SKM-1 (cell line): Measurements from ENCODE around the gene HMCN1.
"Not testable (repeated sequence)": the region's sequence is repeated elsewhere in the genome, so short reads cannot be mapped to it uniquely, and the experiment has no call there.

Source experiments
- DNase-seq: peaks from one replicate; lab custom pipeline; 2025; ENCODE audit not compliant: unreplicated experiment; lab: John Stamatoyannopoulos, UW

The HMCN1 gene

DNA sequence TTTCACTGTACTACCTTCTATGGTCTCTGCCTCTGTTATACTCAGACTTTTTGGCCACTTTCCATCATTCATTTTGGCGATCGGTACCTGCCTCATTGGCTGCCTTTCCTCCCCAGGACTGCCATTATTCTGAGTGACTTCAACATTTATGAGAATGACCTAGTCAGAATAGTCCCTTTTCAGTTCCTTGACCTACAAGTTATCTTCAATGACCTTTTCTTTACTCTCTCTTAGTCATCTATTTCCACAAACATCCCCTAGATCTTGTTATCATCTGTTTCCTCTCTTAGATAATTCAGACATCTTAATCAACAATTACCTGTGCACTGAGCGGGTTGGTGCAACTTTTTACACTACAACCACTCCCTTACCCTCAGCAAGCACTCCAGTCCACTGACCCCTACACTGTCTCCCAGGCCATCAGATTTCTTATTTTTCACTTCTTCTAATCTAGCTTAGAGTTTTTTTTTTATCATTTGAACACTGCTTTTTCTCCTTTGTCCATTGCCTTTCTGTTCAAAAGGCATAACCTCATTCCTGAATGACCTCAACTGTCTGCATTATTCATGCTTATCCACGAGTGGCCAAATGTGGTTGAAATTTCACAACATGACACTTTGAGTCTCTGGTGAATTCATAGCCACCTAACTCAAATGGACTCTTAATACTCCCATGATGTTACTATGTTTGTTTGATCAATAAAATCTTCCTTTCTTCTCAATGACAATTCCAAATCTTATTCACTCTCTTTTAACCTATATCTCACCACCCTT is 112.7 kb downstream of the HMCN1 start:
- DNase-seq = no peak

DNA sequence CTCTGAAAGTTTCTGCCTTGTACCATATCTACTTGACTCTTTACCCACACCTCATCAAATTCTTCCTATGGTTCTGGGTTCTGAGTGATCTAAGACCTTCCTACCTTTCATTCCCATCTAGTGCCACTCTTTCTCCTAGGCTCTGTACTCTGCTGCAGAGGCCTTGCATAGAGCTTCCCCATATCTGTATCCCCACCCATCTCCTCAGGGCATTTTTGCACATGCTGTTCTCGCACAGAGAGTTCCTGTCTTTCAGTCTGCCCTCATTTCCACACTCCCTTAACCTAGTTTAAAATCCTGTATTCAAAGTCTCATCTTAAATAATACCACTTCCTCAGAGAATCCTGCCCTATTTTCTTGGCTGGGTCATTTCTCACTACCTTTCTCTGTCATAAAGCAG is 114.8 kb downstream of the HMCN1 start:
- DNase-seq = no peak

DNA sequence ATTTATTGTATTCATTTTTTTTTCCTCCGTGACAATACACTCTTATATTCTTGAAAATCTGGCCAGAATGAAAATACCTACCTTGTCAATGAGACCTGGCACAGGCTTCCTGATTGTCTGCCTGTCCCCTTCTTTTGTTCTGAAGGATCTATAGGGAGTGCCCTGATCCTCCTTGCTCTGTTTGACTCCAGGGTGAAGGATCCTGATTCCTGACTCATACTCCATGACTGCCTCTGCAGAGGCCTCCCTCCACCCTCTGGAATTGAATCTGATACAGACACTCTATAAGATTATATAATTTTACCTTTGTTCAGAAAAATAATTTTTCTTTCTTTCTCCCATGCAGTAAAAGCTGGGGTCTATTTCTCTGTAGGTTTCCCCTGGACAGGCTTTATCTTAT is 116.2 kb downstream of the HMCN1 start:
- no peak for DNase-seq

DNA sequence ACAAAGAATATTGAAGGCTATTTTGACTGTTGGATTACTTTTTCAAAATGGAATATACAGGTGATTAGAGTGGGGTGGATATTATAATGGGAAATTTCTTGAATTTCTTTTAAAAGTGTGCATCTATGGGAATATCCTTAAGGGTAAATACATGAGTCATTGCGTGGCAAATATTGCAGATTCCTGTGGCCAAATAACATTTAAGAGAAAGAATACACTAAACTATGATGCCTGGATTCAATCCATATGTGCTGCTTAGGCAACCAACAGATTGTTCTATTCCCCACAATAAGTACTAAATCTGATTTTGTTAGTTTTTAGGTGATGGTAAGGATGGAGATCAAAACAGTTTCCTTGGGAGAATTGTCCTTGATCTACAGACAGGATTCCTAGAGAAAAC is 119.5 kb downstream of the HMCN1 start:
- DNase-seq = no peak

DNA sequence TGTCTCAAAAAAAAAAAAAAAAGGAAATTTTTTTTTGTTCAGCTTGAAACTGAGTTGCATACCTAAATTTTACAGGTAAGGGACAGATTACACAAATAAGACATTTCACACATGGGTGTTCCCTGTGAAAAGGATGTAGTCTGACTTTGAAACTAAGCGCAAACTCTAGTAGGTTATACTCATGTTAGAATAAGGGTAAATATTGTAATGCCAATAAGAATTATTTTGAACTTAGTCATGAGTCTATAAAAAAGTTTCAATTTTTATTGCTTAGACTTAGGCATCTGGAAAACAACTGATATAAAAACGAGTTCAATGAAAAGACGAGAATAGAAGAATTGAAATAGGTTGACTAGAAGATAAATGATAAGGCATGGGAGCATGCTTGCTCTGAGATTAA is 122.3 kb downstream of the HMCN1 start:
- no peak for DNase-seq

DNA sequence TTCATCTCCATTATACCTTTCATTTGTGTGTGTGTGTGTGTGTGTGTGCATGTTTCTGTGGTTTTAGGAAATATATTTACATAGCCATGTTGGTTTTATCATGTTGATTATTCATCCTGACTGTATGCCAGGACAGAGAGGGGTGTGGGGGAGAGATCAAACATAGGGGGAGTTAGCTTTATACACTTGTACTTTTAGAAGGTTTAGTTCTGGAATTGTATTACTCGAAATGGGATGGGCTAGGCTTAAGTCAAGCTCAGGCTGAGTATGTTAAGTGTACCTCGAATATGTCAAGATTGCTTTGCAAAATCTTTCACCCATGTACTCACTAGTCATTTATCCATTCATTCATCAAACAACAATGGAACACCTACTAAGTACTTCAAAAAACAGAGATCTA is 123.3 kb downstream of the HMCN1 start:
- no peak for DNase-seq

DNA sequence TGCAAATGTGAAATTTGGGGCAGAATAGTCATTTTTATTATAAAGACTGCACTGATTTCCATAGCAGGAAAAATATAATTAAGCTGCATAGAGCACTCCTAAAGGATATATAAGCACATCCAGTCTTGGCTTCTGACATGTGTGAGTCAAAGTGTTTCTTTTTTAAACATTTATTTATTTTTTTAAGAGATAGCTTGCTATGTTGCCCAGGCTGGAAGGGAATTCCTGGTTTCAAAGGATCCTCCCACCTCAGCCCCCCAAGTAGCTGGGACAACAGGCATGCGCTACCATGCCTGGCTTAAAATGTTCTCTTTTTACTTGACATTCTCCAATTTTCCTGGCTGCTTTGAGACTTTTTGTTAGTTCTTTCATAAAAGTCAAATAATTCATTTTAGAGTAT is 126.1 kb downstream of the HMCN1 start:
- DNase-seq = no peak

DNA sequence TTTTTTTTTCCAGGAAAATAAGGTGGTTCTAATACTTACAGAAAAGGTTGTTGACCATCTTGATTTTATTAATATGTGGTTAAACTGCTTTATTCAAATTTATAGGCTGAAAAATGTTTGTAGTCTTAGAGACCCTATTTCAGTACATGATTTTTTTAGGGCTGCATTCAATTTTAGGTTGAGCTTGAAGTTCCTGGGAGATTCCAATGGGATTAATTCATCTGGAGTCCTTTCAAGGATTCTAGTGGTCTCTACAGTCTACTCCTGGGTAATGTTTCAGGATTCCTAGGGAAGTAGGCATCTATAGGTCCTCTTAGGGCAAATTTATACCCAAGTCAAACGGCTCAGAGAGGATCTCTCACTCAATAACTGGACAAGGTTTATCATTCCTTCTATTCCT is 126.7 kb downstream of the HMCN1 start:
- no peak for DNase-seq

DNA sequence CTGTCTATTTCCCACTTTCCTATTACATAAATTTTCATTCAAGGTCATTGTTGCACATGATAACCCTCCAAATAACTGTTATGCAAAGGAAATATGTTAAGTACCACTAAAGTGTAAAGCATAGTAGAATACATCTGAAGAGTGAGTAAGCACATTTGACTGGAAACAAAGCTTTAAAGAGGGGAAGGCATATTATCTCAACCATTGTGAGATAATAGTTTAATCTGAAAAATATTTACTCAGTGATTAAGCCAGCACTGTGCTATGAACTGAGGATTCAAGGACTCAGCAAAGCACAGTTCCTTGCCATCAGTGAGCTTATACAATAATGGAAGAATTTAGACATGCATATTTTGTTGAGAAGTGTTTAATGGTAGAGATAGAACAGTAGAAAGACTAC is 127.4 kb downstream of the HMCN1 start:
- no peak for DNase-seq

DNA sequence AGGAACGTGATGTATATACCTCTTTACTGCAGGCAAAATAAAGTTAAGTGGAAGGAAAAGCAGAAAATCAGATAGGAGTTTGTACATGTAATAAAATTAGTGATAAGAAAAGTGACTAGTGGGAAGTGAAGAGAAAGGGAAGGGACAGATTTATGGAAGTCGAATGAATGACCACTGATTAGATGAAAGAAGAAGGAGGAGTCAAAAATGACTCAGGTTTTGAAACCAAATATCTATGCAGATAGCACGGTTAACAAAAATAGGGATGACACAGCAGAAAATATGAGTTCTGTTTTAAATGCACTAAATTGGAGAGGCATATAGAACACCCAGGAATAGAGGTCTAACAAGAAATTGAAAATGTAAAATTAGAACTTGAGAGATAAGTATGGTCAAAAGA is 128.0 kb downstream of the HMCN1 start:
- DNase-seq = no peak

DNA sequence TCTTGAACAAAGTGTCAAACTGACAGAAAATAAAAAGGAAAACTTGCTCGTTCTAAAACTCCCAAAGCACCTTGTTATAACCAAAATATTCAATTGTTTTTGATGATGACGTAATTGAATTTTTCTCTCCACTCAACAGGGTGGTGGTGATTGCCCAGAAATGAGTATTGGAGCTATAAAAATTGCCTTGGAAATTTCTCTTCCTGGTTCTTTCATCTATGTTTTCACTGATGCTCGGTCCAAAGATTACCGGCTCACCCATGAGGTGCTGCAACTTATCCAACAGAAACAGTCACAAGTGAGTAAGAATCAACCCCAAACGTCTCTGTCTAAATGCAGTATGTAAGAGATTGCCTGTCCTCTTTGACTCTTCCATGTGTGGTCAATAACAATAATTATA is 130.1 kb downstream of the HMCN1 start:
- DNase-seq = no peak

DNA sequence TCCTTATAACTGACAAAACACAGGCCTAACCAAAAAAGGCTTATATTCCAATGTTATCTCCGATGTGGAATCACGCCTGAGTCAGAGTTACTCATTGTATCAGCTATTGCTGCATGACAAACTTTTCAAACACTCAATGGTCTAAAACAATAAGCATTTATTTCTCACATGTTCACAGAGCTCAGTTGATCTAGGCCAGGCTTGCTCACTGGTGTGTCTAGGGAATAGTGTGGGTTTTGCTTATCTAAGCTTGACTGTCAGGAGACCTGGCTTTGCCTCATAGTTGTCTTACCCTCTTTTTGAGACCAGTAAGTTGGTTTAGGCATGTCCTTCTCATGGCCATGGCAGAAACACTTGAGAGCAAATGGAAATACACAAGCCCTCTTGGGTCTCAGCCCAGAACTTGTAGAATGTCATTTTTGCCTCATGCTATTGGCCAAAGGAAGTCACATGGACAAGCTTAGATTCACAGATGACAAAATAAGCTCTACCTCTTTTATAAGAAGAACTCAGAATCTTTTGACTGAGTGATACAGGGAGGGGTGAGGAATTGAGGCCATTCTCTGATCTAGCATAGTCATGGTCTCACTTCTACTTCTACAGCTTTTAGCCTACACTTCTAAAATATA is 130.8 kb downstream of the HMCN1 start:
- DNase-seq = no peak

DNA sequence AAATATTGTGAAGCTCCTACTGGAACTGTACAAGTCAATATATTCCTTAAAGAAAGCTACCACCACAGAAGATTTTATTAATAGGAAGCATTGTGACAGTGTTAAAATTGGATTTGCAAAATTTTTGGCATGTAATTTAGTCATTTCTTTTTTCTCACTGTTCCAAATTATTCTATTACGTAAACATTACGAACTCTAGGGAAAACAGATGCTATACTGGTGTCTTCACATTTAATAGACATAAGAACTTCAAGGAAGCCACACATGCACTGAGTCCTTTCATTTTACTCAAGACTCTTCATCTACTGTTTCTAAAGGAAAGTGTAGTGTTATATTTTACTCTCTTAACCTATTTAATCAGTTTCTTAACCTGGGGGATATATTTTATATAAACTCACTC is 135.4 kb downstream of the HMCN1 start:
- no peak for DNase-seq

DNA sequence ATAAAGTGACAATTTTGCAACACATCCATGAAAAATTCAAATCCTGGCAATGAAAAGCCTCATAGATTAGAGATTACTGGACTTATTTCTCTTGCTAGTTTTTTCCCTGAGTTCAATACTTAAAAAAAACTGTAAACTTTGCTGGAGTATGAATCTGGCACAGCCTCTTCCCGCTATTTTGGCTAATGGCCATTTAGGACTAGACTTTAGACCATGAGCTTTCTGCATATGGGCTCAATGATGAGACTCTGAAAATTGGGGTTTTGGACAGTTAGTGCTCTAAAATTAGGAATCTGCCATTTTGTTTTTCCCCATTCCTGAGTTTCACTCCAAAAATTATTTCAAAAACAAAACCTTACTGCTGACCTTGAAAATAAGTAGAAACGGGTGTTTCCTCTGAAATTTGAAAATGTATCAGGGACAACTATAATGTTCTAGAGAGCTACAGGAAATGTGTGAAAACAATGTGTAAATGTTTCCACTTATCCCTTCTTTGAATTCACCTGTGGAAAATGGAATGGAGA is 137.5 kb downstream of the HMCN1 start:
- DNase-seq = no peak

DNA sequence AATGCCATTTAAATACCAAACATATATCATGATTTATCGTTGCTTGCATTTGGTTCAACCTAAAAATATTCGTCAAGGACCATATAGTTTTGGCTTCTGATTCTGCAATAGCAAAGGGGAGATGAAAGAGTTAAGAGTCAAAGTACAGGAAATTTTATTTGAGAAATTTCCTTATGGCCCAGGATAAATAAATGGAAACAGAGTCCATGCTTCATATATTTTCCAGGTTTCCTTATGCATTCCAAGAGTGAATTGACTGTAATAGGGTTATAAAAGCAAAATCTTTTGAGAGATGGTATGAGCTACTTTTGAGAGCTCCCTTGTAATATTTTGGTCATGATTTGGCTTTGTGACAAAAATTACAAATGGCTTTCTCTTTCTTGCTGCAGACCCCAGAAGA is 140.1 kb downstream of the HMCN1 start:
- no peak for DNase-seq

DNA sequence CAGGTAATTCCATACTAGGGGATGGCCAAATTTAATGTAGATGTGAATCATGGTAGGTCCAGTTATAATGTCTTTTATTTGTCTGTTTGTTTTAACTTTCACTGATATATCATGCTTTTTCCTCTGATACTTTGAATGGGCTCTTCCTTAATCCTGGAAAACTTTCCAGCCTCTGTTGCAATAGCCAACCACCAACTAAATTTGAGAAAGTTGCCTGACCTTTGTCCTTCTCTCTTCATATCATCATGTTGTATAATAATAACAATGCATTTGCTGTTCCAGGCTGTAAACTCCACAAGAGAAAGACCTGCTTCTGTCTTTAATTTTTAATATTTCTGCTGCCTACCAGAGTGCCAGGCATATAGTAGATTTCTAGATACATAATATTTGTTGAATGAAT is 146.1 kb downstream of the HMCN1 start:
- DNase-seq = no peak

DNA sequence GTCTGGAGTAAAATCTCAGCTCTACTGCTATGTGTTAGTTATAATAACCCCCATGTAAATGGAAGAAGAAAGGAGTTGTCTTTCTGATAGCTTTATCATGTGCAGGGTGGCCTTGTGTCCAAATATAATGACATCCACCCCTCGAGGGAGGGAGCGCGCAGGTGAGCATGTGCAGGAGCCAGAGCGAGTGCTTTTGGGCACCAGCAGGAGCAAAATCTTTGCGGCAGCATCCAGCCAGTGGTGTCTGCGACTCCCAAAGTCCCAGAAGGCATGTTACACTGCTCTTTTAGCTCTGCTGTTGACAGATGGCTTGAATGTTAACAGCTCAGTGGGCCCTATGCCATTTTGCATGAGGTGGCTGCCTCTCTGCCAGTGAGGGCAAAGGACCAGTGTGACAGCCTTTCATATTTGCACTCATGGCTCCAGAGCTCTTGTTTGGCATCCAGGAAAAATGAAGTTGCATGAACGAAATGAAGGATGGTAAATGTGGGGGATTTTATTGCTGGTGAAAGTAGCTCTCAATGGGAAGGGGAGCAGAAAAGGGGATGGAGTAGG is 146.7 kb downstream of the HMCN1 start:
- DNase-seq = no peak

DNA sequence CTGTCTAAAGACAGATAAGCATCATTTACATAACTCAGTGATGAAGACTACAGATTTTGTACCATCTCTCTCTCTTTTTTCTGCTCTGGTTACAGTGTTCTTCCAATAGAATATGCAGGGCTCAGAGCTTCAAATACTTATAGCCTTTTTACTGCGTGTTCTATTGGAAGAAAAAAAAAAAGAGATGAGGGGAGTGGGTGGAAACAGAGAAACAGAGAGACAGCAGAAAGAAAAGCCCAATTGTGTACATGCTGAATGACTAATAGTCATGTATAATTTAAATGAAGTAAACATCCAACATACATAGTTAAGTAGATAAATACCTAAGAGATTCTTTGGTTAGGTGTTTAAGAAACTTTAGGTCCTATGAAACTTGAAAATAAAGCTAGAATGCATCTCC is 151.9 kb downstream of the HMCN1 start:
- no peak for DNase-seq

DNA sequence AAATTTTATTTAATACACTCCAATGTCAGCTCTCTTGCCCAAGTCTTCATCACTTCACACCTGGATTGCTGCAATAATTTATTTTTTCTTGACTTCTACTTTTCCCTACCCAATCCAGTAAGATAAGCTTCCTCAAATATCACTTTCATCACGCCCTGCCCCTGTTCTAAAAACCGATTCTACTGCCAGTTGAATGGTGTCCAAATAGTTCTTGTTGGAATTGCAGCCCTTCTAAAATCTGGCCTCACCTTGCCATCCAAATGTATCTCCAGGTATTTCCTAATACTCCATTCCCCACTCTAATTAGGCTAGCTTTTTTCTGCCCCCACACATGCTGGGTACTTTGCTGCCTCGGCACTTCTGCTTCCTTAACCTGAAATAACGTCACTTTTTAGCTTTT is 152.5 kb downstream of the HMCN1 start:
- DNase-seq = no peak

DNA sequence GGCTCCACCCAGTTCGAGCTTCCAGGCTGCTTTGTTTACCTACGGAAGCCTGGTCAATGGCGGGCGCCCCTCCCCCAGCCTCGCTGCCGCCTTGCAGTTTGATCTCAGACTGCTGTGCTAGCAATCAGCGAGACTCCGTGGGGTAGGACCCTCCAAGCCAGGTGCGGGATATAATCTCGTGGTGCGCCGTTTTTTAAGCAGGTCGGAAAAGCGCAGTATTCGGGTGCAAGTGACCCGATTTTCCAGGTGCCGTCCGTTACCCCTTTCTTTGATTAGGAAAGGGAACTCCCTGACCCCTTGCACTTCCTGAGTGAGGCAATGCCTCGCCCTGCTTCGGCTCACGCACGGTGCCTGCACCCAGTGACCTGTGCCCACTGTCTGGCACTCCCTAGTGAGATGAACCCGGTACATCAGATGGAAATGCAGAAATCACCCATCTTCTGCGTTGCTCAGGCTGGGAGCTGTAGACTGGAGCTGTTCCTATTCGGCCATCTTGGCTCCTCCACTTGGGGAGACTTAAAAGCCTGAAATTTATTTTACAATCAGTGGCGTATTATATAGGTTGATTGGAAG is 158.7 kb downstream of the HMCN1 start:
- DNase-seq = not testable (repeated sequence)

DNA sequence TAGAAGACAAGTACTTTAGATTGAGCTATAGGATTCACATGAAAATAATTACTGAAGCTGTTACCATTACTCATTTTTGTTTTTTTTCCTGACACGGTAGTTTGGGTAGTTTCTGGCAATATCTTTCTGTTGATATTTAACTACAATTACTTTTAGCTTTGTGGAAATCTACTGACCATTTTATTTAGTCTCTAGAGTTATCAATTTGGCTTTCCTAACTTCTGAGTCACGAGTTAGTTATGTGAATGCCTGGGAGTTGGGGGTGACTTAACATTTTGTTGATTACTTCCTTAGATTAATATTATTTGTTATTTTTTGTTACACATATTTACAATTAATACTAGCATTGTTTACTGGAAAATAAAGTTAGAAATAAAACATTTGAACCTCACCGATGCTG is 160.6 kb downstream of the HMCN1 start:
- no peak for DNase-seq
